Endothelial cell of umbilical vein (primary cell): ENCODE data around the gene EYS. TPM values are rescaled to one million over a fixed set of nuclear protein-coding genes. Genes with fewer than 3 reads are reported as not detected.

Experiments used
- BruUV-seq: library from RNA; stranded (reverse); fragments of 400-500 nt; replicated peaks from 2 replicates; lab custom pipeline; 2021; lab: Mats Ljungman, UMichigan
- CTCF ChIA-PET: fragments of 300-600, 350-600 bp; sonication (Branson Sonifier 250); formaldehyde crosslinking; loops from one replicate; lab custom pipeline; 2021; ENCODE audit warnings: antibody characterized with exemption, inconsistent platforms; lab: Charles Lee
- POLR2A ChIA-PET: fragments of 300-600, 350-600 bp; sonication (Branson Sonifier 250); formaldehyde crosslinking; loops from one replicate; lab custom pipeline; 2021; ENCODE audit warnings: antibody characterized with exemption, inconsistent platforms; lab: Charles Lee
- DNase-seq: peaks from one replicate; pipeline ENCODE4 v3.0.0-alpha.2; 2011; ENCODE audit warnings: low read depth, low spot score
- FAIRE-seq: peaks from 2 replicates; lab custom pipeline; 2011; peaks lifted over from hg19 to GRCh38; lab: Jason Lieb, UNC
- H2AFZ ChIP-seq: 2 replicates; pipeline ENCODE4 v1.6.0; 2012; ENCODE audit warnings: low read depth, low read length, control low read depth, inconsistent platforms
- H3K27ac ChIP-seq: 2 replicates; pipeline ENCODE4 v1.5.1; 2011; ENCODE audit warnings: low read depth, mild to moderate bottlenecking, control low read depth, low read length, moderate library complexity; ENCODE audit not compliant: insufficient read depth
- H3K27me3 ChIP-seq, 2 experiments: 2 replicates each; pipeline versions ENCODE4 v1.6.0 to v1.6.1; 2011; ENCODE audit warnings: low read length in 2 of 2, mixed read lengths in 1 of 2; ENCODE audit not compliant: control insufficient read depth in 2 of 2, insufficient read depth in 2 of 2
- H3K36me3 ChIP-seq, 2 experiments: 2 replicates in 1 of 2; 3 replicates in 1 of 2; pipeline ENCODE4 v1.5.1; 2011; ENCODE audit warnings: low read length in 2 of 2, mild to moderate bottlenecking in 1 of 2, moderate library complexity in 1 of 2; ENCODE audit not compliant: control insufficient read depth in 2 of 2, insufficient read depth in 2 of 2; ENCODE audit errors: extremely low read depth in 1 of 2
- H3K4me1 ChIP-seq: 3 replicates; pipeline ENCODE4 v1.5.1; 2011; ENCODE audit warnings: mild to moderate bottlenecking, low read length; ENCODE audit not compliant: control insufficient read depth, insufficient read depth; ENCODE audit errors: extremely low read depth
- H3K4me2 ChIP-seq: 2 replicates; pipeline ENCODE4 v1.6.1; 2011; ENCODE audit warnings: low read length, control low read depth, mixed read lengths; ENCODE audit not compliant: insufficient read depth
- H3K4me3 ChIP-seq, 3 experiments: fragments of 200-600 bp in 1 of 3; sonication (generic), shearing (Covaris generic) in 1 of 3; replicated peaks in 1 of 3; 2 replicates each; pipeline ENCODE4 v1.5.1; 2011 to 2016; ENCODE audit warnings: control low read depth in 3 of 3, low read length in 3 of 3, mild to moderate bottlenecking in 2 of 3, inconsistent platforms in 1 of 3, low read depth in 1 of 3, moderate library complexity in 1 of 3; ENCODE audit not compliant: insufficient read depth in 1 of 3
- H3K79me2 ChIP-seq: 2 replicates; pipeline ENCODE4 v1.6.0; 2012; ENCODE audit warnings: low read length, inconsistent platforms; ENCODE audit not compliant: control insufficient read depth, insufficient read depth
- H3K9ac ChIP-seq: replicated peaks from 2 replicates; pipeline ENCODE3; 2011; ENCODE audit warnings: low read length, control low read depth; ENCODE audit not compliant: insufficient read depth; ENCODE audit errors: extremely low read depth
- H3K9me1 ChIP-seq: replicated peaks from 3 replicates; pipeline ENCODE4 v1.6.0; 2011; ENCODE audit warnings: mild to moderate bottlenecking, low read length; ENCODE audit not compliant: control insufficient read depth, insufficient read depth; ENCODE audit errors: extremely low read depth
- H3K9me3 ChIP-seq: replicated peaks from 2 replicates; pipeline ENCODE4 v1.5.1; 2012; ENCODE audit warnings: low read length, inconsistent platforms; ENCODE audit not compliant: control insufficient read depth, insufficient read depth
- H4K20me1 ChIP-seq: replicated peaks from 2 replicates; pipeline ENCODE3; 2011; ENCODE audit warnings: mild to moderate bottlenecking, low read length; ENCODE audit not compliant: control insufficient read depth, insufficient read depth; ENCODE audit errors: extremely low read depth
- EZH2 ChIP-seq: IDR thresholded peaks from 2 replicates; pipeline ENCODE4 v1.6.1; 2012; ENCODE audit warnings: borderline replicate concordance, low read depth, mild to moderate bottlenecking, moderate library complexity, low read length, inconsistent platforms; ENCODE audit not compliant: severe bottlenecking
- FOS ChIP-seq: IDR thresholded peaks from 2 replicates; pipeline ENCODE4 v1.6.1; 2011; ENCODE audit warnings: mild to moderate bottlenecking, low read length, moderate library complexity, borderline replicate concordance; ENCODE audit not compliant: insufficient read depth
- GATA2 ChIP-seq: IDR thresholded peaks from 2 replicates; pipeline ENCODE4 v1.7.0; 2011; ENCODE audit warnings: low read depth, mild to moderate bottlenecking, moderate library complexity, mixed read lengths, low read length; ENCODE audit not compliant: insufficient read length, insufficient read depth
- JUN ChIP-seq: IDR thresholded peaks from 2 replicates; pipeline ENCODE4 v1.6.1; 2011; ENCODE audit warnings: borderline replicate concordance, low read depth; ENCODE audit not compliant: insufficient read length, insufficient read depth
- MYC ChIP-seq: IDR thresholded peaks from one replicate; pipeline ENCODE4 v1.6.1; 2011; ENCODE audit warnings: mild to moderate bottlenecking, low read depth, low read length
- POLR2A ChIP-seq: IDR thresholded peaks from 2 replicates; pipeline ENCODE4 v1.6.1; 2012; ENCODE audit warnings: low read depth, mild to moderate bottlenecking, control low read depth, low read length
- POLR2AphosphoS5 ChIP-seq: IDR thresholded peaks from 2 replicates; pipeline ENCODE4 v1.6.1; 2012; ENCODE audit warnings: low read depth, mild to moderate bottlenecking, control low read depth, low read length, moderate library complexity; ENCODE audit not compliant: insufficient read depth
- dilution Hi-C: fragments of 300-500 bp; cut with MboI; formaldehyde crosslinking; loops from one replicate; pipeline ENCODE4 v1.15.0; 2019; ENCODE audit warnings: low sequenced_read_pairs; ENCODE audit not compliant: extremely low pct_ligation_motif_present
- intact Hi-C: fragments of 100-400 bp; cut with micrococcal nuclease; formaldehyde crosslinking; loops from one replicate; pipeline ENCODE4 v1.10.0; 2022
- polyA plus RNA-seq, 4 experiments: library from polyadenylated mRNA; depleted of rRNA in 3 of 4; stranded (reverse) in 3 of 4; unstranded in 1 of 4; fragments of >200 nt; gene quantifications; 2 replicates each; pipeline versions ENCODE4 v1.2.1 to v1.2.3, GENCODE V29; 2011 to 2012; ENCODE audit warnings: missing spikeins in 1 of 4
- total RNA-seq: library from RNA; stranded (reverse); gene quantifications from 2 replicates; pipeline ENCODE4 v1.2.3, GENCODE V29; 2021
- TF ChIP-seq, protein P1 (sequence below): IDR thresholded peaks from 2 replicates; pipeline ENCODE4 v1.6.1; 2011; ENCODE audit not compliant: insufficient read depth, insufficient read length
- TF ChIP-seq, protein P2 (sequence below), 2 donors: IDR thresholded peaks; 1 replicate in 1 of 2; 2 replicates in 1 of 2; pipeline ENCODE4 v1.5.1; 2011; ENCODE audit warnings: low read length in 2 of 2, mild to moderate bottlenecking in 2 of 2, moderate library complexity in 2 of 2, control low read depth in 1 of 2, inconsistent platforms in 1 of 2, low read depth in 1 of 2; ENCODE audit not compliant: insufficient read depth in 1 of 2; ENCODE audit errors: extremely low read depth in 1 of 2

Gene EYS
- total and polyA plus RNA-seq, 2 donors (not counting 3 experiments of a cell fraction or from before 2014, with no cell fraction given) = 0.01 to 0.27 TPM

DNA sequence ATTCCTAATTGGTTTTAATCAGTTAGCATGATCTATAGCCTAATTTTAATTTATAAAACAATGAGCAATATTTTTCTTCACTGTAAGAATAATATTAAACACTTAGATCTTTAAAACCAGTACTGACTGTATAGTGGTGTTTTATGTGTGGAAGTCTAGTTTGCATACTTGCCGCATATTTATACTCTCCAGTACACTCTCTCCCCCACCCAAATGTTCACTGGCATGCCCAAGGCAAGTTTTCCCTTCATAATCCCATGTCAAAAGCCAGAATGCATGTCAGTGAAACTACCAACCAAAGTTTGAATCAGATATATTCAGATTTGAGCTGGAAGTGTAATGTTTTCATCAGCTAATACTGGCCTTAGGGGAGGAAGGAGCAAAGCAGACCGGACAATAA is 1565.3 kb downstream of the EYS start:
- no peak overlapping the region for H3K27ac ChIP-seq
- no peaks in the 10 kb centered on the region for H3K9me3 ChIP-seq
- BruUV-seq = no TSS peak
- no peak overlapping the region for H3K4me3 ChIP-seq
- intact Hi-C loops (no loop called here), dilution Hi-C loops (no loop called here)
- POLR2A ChIA-PET = no interaction called here
- H3K4me1 ChIP-seq = no peaks in the 10 kb centered on the region
- H3K27me3 ChIP-seq = no peaks in the 10 kb centered on the region
- H3K9ac ChIP-seq = no peak overlapping the region
- no peak for DNase-seq
- FAIRE-seq = no peak
- H3K36me3 ChIP-seq = no peaks in the 10 kb centered on the region
- no peak overlapping the region for H2AFZ ChIP-seq
- H3K4me2 ChIP-seq = no peak overlapping the region
- TF ChIP-seq, protein P1, sequence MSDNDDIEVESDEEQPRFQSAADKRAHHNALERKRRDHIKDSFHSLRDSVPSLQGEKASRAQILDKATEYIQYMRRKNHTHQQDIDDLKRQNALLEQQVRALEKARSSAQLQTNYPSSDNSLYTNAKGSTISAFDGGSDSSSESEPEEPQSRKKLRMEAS = no peak
- no peak for TF ChIP-seq JUN
- TF ChIP-seq, protein P2, sequence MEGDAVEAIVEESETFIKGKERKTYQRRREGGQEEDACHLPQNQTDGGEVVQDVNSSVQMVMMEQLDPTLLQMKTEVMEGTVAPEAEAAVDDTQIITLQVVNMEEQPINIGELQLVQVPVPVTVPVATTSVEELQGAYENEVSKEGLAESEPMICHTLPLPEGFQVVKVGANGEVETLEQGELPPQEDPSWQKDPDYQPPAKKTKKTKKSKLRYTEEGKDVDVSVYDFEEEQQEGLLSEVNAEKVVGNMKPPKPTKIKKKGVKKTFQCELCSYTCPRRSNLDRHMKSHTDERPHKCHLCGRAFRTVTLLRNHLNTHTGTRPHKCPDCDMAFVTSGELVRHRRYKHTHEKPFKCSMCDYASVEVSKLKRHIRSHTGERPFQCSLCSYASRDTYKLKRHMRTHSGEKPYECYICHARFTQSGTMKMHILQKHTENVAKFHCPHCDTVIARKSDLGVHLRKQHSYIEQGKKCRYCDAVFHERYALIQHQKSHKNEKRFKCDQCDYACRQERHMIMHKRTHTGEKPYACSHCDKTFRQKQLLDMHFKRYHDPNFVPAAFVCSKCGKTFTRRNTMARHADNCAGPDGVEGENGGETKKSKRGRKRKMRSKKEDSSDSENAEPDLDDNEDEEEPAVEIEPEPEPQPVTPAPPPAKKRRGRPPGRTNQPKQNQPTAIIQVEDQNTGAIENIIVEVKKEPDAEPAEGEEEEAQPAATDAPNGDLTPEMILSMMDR (IDR thresholded peaks at IDR 0.05; ENCODE audit: extremely low read depth in 1 of 2, insufficient read depth in 1 of 2, low read depth in 1 of 2, low read length in 2 of 2) = no peak
- TF ChIP-seq POLR2A = no peak
- TF ChIP-seq MYC = no peak
- no peak for TF ChIP-seq EZH2
- no peak for TF ChIP-seq POLR2AphosphoS5
- TF ChIP-seq FOS = no peak
- no peak for TF ChIP-seq GATA2
- H3K79me2 ChIP-seq = no peaks in the 10 kb centered on the region
- CTCF ChIA-PET = no interaction called here
- peaks cover 2% of the 10 kb centered on the region for H3K9me1 ChIP-seq
- H4K20me1 ChIP-seq = no peaks in the 10 kb centered on the region
